ENCODE measurements around the gene STRADA.

GRCh38 chr17:63681530-63681929 is 60.1 kb downstream of the STRADA start:
- no peak for TF ChIP-seq CTCF (IDR thresholded peaks at IDR 0.05)
- TF ChIP-seq POLR2A (IDR thresholded peaks at IDR 0.05) = no peak
